ENCODE measurements around the gene SNRPA1. TPM values are rescaled to one million over a fixed set of nuclear protein-coding genes. Genes with fewer than 3 reads are reported as not detected.
A peak's percentile ranks its signal among the peaks of the same experiment; 100 is the strongest.

Gene SNRPA1
- total RNA-seq, 1 experiment from 2014 or later = 43.0 TPM

GRCh38 chr15:101244036-101244781 is 50.8 kb downstream of the SNRPA1 start:
- DNase-seq (ENCODE audit: low read depth) = no peak

- DNase-seq (ENCODE audit: low read depth) = no peak
These were observed 51.6 kb downstream of the SNRPA1 start for GRCh38 chr15:101243420-101243819.

- no peak for DNase-seq (ENCODE audit: low read depth)
These were observed 52.1 kb downstream of the SNRPA1 start for GRCh38 chr15:101242999-101243336.

- peak; percentile 76 for DNase-seq (ENCODE audit: low read depth)
These were observed 52.7 kb downstream of the SNRPA1 start for GRCh38 chr15:101242160-101242998.

GRCh38 chr15:101240358-101240757 is 54.7 kb downstream of the SNRPA1 start:
- DNase-seq (ENCODE audit: low read depth) = no peak

- DNase-seq (ENCODE audit: low read depth) = no peak
These were observed 55.3 kb downstream of the SNRPA1 start for GRCh38 chr15:101239724-101240136.

GRCh38 chr15:101237251-101237650 is 57.8 kb downstream of the SNRPA1 start:
- DNase-seq (ENCODE audit: low read depth) = no peak

GRCh38 chr15:101233651-101234280 is 61.3 kb downstream of the SNRPA1 start:
- DNase-seq (ENCODE audit: low read depth) = no peak

GRCh38 chr15:101232677-101233076 is 62.4 kb downstream of the SNRPA1 start:
- DNase-seq (ENCODE audit: low read depth) = no peak

Other genes with a start within 250 kb of the SNRPA1 start
- gene CHSY1, start 43.2 kb downstream of the SNRPA1 start, total RNA-seq (2014; rRNA removed; shearing (Covaris generic)) = 37.7 and 41.5 TPM in 2 replicates
- gene SELENOS, start 17.8 kb downstream of the SNRPA1 start, total RNA-seq (2014; rRNA removed; shearing (Covaris generic)) = 111 and 145 TPM in 2 replicates
- gene PCSK6, start 194.5 kb upstream of the SNRPA1 start, total RNA-seq (2014; rRNA removed; shearing (Covaris generic)) = 0.48 and 0.68 TPM in 2 replicates

All from RPMI7951 (cell line).